Gastroesophageal sphincter (tissue), 3 donors: Measurements from ENCODE around the gene NFASC.

Experiments used
- EP300 ChIP-seq: sonication (generic); formaldehyde crosslinking; IDR thresholded peaks from one replicate; pipeline ENCODE4 v1.6.1; 2017; ENCODE audit warnings: antibody characterized with exemption, mild to moderate bottlenecking
- POLR2A ChIP-seq, 2 donors: fragments of 450-650 bp; IDR thresholded peaks; one replicate each; pipeline ENCODE4 v1.6.1; 2017; ENCODE audit warnings: antibody characterized with exemption in 2 of 2, mild to moderate bottlenecking in 2 of 2, moderate library complexity in 1 of 2
- POLR2AphosphoS5 ChIP-seq: sonication (generic); formaldehyde crosslinking; IDR thresholded peaks from one replicate; pipeline ENCODE4 v1.6.1; 2017; ENCODE audit warnings: antibody characterized with exemption
- TF ChIP-seq, protein P1 (sequence below), 4 experiments: fragments of 200-600 bp in 2 of 4; fragments of 450-650 bp in 2 of 4; sonication (generic) in 1 of 4; IDR thresholded peaks; one replicate each; pipeline ENCODE4 v1.5.1; 2017 to 2019; ENCODE audit warnings: antibody characterized with exemption in 4 of 4, mild to moderate bottlenecking in 2 of 4, moderate library complexity in 2 of 4

DNA sequence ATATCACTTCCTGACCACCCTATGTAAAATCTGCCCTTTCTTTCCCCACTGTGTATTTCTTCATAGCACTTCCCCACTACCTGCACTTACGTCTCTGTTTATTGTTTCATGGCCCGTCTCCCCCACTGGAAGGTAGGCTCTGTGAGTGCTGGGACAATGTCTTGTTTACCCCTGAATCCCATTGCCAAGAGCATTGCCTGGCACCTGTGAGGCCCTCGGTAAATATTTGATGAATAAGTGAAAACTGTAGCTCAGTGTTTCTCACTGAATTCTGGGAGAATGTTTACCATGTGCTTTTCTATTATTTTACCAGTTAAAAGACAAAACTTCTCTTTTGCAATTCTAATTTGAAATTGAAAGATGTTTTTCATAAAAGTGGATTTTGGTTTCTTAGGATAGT, 11.8 kb downstream of the NFASC start:
- TF ChIP-seq, protein P1, sequence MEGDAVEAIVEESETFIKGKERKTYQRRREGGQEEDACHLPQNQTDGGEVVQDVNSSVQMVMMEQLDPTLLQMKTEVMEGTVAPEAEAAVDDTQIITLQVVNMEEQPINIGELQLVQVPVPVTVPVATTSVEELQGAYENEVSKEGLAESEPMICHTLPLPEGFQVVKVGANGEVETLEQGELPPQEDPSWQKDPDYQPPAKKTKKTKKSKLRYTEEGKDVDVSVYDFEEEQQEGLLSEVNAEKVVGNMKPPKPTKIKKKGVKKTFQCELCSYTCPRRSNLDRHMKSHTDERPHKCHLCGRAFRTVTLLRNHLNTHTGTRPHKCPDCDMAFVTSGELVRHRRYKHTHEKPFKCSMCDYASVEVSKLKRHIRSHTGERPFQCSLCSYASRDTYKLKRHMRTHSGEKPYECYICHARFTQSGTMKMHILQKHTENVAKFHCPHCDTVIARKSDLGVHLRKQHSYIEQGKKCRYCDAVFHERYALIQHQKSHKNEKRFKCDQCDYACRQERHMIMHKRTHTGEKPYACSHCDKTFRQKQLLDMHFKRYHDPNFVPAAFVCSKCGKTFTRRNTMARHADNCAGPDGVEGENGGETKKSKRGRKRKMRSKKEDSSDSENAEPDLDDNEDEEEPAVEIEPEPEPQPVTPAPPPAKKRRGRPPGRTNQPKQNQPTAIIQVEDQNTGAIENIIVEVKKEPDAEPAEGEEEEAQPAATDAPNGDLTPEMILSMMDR (IDR thresholded peaks at IDR 0.05), result no peak
- TF ChIP-seq POLR2AphosphoS5 (no peak), POLR2A (IDR thresholded peaks at IDR 0.05) (no peak), EP300 (no peak)
